8988T (cell line): ENCODE measurements around the gene MEMO1.
"Not testable (repeated sequence)": the region's sequence is repeated elsewhere in the genome, so short reads cannot be mapped to it uniquely, and the experiment has no call there.

Experiments used
- DNase-seq: peaks from one replicate; pipeline ENCODE4 v3.0.0; 2011

Gene MEMO1

DNA sequence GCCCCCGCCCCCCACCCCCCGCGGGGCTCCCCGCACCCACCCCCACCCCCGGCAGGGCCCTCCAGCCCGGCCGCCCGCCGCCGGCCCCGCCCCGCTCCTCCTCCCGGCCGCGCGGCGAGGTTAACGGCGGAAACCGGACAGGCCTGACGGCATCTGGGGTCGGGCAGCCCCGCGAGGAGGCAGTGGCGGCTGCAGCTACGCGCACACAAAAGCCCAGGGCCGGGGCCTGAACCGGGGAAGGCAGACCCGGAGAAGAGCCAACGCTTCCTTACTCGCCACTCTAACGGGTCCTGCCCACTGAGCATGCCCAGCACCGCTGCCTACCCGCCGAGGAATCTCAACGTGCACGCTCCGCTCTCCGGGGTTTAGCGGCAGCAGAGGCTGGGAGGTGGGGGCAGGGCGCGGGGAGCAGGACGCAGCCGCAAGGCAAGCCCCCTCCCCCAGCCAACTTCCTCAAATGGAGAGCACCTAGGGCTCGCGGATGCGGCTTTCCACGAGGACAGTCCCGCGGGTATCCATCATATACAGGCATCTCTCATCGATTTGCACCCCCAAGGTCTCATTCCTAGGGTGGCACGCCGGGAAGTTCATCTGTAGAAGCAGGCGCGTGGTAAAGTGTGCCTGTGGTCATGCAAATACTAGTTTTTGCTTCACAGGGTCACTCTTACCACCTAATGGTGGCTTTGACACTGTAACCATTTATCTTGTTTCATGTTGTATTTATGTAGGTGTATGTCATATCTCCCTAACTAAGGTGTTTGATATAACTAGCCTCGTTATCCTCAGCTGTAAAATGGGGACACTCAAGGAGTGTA, at the start of gene MEMO1:
Gene MEMO1, minus strand, starts transcription at position 339 of the 815 bp plus-strand sequence. CDS start 761 bp downstream, outside the sequence.
- peak; percentile 88 for DNase-seq

DNA sequence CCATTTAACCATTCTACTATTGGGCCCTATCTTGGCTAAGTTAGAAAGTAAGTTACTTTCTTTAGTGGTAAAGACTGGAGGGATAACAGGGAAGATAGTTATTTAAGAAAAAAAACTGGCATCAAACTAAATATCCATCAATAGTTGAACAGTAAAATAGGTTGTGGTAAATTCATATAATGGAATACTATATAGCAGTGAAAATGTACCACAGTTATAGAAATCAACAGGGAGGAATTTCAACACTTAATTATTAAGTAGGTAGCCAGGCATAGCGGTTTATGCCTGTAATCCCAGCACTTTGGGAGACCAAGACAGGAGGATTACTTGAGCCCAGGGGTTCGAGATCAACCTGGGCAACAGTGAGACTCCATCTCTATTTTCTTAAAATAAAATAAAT, 49.5 kb upstream of the MEMO1 start:
- no peak for DNase-seq

DNA sequence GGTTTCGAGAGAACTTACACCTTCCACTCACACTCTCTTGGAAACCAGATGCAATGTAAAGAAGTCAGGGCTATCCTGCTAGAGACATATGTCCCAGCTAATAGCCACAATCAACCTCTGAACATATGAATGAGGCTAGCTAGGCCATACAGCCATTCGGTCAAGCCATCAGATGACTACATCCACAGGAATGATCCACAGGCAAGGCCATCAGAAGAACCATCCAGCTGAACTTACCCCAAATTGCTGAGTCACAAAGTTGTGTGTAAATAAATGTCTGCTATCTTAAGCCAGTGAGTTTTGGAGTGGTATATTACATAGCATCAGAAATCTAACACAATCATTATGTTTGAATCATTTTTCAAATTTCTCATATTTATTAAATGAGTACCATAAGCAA, 47.3 kb upstream of the MEMO1 start:
- no peak for DNase-seq

DNA sequence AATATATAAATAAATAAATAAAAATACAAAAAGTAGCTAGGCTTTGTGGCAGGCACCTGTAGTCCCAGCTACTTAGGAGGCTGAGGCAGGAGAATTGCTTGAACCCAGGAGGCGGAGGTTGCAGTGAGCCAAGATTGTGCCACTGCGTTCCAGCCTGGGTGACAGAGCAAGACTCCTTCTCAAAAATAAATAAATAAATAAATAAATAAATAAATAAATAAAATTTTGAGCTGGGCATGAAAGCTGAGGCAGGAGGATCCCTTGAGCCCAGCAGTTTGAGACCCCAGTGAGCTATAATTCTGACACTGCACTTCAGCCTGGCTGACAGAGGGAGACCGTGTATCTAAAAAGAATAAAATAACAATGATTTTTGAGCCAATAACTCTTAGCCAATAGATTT, 43.8 kb upstream of the MEMO1 start:
- DNase-seq: not testable (repeated sequence)

DNA sequence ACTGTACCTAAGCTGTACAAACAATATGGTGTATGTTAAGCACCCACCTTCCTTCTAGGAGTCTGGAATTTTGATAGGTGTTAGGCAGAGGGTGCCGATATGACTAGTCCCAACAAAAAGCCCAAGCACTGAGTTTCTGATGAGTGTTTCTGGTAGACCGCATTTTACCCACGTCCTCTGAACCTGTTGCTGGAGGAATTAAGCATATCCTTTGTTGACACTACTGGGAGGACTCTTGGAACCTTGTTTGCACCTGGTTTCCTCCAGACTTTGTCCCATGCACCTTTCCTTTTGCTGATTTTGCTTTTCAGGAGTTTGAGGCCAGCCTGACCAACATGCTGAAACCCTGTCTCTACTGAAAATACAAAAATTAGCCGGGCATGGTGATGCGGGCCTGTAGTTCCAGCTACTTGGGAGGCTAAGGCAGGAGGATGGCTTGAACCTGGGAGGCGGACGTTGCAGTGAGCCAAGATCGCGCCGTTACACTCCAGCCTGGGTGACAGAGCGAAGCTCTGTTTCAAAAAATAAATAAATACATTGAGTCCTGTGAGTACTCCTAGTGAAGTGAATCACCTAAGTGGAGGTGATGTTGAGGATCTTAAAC, 41.1 kb upstream of the MEMO1 start:
- no peak for DNase-seq

DNA sequence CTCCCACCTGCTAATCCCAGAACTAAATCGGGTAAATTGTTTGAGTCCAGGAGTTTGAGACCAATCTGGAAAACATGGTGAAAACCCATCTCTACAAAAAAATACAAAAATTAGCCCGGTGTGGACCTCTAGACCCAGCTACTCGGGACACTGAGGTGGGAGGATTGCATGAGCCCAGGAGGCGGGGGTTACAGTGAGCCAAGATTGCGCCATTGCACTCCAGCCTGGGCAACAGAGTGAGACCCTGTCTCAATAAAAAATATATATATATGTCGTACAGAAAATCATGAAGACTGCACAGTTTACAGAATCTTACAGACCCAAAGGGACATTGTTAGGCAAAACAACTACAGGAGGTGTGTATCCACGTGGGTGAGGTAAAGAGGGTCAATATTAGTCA, 32.8 kb upstream of the MEMO1 start:
- no peak for DNase-seq

DNA sequence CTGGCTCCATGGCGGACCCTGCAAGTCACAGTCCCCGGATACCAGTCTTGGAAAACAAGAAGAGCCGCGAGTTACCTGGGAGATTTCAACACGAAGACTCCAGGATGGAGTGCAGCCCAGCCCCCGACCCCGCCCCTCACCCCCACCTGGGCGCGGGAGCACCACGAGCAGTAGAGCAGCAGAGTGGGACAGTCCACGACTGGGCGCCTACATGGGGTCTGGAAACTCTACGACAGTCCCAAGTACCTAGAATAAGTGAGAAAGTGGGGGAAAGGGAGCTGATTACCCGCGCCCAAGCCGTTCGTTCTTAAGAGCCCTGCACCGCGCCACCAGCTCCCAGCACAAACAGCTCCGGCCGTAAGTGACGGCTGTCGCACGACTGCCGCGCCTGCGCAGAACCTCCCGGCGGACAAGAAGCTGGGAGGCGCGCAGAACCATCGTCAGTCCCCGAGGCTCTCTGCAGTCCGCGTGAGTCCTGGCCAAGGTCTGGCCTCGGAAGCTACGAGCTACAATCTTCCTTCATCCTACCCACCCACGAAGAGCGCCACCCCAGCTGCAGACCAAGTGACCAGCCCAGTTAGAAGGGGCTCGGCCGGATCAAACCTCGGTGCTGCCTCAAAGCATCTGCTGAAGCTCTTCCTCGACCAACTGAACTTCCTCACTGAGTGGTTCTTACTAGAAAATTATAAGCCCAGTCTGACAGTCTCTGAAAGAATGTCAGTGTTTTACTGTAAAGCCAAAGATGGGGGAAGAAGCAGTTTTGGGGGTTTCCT, 28.8 kb upstream of the MEMO1 start, which contains the start of gene DPY30:
Gene DPY30, minus strand, starts transcription at position 359 of the 773 bp plus-strand sequence. Its CDS starts 349 bp downstream, at position 10.
- DNase-seq: peak; percentile 59

DNA sequence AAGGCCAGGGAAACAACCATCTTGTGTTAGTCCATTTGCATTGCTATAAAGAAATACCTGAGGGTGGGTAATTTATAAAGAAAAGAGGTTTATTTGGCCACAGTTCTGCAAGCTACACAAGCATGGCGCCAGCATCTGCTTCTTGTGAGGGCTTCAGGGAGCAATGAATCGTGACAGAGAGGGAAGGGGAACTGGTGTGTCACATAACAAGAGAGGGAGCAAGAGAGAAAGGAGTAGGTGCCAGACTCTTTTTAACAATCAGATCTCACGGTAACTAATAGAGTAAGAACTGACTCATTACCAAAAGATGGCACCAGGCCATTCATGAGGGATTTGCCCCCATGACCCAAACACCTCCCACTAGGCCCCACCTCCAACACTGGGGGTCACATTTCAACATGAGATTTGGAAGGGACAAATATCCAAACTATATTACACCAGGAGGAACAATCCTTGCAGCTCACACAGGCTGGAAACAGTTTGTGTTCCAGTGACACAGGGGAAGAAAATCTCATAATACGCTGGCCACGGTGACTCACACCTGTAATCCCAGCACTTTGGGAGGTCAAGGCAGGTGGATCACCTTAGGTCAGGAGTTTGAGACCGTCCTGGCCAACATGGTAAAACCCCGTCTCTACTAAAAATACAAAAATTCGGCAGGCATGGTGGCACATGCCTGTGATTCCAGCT, 23.5 kb upstream of the MEMO1 start:
- DNase-seq: not testable (repeated sequence)

DNA sequence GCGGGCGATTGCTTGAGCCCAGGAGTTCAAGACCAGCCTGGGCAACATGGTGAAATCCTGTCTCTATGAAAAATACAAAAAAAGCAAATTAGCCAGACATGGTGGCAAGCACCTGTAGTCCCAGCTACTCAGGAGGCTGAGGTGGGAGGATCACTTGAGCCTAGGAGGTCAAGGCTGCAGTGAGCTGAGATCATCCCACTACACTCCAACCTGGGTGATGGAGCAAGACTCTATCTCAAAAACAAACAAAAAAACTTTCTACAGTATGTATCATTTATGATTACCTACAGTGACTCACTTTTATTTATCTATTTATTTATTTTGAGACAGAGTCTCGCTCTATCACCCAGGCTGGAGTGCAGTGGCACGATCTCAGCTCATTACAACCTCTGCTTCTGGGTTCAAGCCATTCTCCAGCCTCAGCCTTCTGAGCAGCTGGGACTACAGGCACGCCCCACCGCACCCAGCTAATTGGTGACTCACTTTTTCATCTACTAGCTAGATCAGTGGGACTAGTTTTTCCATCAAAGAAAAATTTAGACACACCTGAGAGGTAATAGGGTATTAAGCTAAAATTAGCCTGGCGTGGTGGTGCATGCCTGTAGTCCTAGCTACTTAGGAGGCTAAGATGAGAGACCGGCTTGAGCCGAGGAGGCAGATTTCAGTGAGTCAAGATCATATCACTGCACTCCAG, 8.1 kb upstream of the MEMO1 start:
- not testable (repeated sequence) for DNase-seq

DNA sequence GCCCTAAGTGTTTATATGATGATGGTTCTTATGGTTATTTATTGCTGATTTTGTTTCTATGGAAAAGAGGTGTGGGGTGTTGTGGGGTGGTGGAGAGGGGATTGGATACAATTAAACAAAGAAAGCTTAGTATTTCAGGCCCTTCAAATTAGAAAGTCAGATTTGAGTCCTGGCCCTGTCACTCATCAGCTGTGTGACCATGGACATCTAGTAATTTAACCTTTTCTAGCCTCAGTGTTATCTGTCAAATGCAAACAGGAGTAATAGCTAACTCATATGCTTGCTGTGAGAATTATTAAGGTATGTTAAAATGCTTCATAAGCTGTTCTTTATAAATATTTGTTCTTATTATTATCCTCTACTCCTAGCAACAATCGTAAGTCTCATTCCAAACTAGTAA, 2.1 kb upstream of the MEMO1 start:
- no peak for DNase-seq

DNA sequence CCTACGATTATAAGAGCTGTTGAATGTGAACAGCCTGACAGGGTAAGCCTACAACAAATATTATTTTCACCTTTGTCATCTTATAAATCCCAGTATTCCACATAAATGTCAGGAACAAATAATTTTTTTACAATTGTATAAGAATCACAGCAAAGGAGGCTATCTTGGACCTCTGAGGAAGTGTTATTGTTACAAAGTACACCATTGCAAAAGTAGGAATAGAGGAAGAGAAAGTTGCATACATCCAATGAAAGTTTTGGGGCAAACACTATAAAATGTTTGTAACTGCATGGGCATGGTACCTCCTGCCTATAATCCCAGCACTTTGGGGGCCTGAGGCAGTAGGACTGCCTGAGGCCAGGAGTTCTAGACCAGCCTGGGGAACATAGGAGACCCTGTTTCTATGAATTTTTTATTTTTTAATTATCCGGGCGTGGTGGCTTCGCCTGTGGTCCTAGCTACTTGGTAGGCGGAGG, 715 bp upstream of the MEMO1 start:
- DNase-seq: no peak

DNA sequence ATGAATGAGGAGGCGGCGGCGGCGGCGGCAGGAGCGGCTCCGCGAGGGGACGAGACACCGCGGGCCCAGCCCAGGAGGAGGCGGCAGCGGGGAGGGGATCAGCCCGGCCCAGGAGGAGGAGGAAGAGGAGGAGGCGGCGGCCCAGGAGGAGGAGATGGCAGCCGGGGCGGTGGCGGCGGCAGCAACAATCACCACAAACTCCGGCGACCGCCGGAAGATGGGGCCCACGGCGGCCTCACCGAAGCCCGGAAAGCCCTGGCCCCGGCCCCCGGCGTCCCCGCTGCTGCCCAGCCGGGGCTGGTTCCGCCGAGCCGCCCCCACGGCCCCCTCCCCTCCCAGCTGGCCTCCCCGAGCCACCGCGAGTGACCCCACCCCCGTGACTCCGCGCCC, 533 bp downstream of the MEMO1 start:
- not testable (repeated sequence) for DNase-seq

DNA sequence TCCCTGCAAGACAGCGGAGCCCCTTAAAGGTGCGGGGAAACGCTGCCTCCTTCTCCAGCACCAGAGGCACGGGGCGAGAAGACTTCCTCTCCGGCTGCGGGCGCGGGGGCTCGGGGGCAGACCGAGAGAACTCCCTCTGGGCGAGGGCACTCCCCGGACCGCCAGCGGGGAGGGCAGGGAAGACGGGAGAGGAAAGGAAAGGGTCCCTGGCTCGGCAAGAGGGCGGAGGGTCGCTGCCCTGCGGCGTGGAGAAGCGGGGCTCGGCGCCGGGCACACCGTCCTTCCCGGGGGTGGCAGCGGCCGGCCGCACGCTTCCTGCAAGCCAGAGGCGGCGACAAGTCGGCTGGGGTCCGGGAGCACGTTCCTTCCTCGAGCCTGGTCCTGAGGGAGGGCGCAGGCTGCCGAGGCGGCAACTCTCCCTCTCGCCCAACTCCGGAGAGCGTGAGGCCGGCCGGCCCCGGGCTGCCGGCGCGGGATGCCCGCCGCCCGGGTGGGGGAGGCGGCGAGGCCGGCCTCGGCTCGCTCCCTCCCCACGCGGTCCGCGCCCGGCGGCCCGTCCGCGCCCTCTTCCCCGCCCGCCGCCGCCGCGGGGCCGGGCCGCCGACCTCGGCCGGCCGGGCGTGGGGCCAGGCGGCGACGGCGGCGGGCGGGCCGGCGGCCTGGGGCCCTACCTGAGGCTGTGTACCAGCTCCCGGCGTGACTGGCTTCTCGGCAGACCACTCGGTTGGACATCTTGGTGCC, 1.1 kb downstream of the MEMO1 start:
- DNase-seq: peak; percentile 28

DNA sequence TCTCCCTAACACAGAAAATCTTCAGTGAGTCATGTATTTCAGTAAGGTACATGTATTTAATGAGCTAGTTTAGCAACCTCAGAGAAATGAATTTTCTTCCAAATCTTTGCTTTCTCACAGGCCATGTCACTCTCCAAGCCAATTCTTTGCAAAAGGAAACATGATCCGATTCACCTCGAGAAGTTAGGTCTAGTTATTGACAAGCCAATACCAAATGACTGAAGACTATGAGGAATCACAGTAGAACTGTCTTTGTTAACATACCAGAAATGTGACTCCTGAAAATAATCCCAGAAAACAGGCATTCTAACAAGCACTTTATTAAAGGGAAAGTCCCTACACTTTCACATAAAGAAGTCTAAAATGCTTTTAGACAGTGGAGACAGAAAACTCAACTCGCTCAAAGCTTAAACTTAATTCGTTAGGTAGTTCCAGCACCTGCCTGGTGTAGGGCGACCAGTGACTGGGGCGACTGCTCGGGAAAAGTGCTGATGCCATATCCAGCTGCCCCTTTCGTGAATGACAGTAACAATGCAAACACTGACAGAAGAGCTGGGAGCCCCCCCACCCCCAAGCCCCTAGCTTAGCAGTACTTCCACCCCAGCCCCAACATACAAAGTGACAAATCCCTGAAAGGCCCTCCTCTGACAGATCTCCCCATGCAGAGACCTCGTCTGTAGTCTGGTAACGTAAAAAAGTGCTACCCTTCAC, 1.8 kb downstream of the MEMO1 start:
- no peak for DNase-seq

DNA sequence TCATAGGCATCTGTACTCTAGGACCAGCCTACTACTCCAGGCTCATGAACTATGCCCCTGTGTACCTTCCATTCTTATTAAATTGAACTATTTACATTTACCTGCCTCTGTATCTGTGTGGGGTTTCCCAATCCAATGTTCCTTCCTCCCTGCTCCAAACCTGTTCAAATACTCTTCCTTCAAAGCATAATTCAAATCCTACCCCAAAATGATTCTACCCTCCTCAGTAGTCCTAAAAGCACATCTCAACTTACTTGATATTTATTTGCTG, 3.8 kb downstream of the MEMO1 start:
- DNase-seq: no peak

DNA sequence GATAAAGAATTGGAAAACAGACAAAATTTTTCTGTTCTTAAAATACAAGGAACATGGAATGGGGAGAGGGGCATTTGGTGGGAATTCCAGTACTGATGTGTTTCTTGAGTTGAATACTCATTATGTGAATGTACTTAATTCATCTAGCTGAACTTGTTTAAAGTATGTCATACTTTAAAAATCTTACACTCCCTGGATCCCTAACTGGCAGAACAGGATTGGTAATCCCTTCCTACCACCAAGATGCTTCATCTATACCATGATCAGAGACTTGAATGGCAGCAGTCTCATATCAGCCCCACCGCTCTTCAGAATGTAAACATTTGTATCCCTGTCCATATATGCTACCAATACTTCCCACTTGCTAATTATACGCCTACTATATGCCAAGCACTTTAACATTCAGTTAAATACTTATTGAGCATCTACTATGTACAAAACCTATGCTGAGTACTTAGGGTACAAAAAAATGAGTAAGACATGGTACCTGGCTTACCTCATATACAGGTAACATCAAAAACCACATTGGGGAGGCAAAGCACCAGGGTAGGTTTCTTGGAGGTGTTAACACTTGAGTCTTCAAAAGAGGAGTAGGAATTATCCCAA, 5.3 kb downstream of the MEMO1 start:
- DNase-seq: no peak

DNA sequence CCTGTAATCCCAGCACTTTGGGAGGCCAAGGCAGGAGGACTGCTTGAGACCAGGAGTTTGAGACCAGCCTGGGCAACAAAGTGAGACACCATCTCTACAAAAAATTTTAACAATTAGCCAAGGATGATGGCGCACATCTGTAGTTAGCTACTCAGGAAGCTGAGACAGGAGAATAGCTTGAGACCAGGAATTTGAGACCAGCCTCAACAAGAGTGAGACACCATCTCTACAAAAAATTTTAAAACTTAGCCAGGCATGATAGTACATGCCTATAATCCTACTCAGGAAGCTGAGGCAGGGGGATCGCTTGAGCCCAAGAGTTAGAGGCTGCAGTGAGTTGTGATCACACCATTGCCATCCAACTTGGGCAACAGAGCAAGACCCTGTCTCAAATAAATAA, 7.0 kb downstream of the MEMO1 start:
- DNase-seq: no peak

DNA sequence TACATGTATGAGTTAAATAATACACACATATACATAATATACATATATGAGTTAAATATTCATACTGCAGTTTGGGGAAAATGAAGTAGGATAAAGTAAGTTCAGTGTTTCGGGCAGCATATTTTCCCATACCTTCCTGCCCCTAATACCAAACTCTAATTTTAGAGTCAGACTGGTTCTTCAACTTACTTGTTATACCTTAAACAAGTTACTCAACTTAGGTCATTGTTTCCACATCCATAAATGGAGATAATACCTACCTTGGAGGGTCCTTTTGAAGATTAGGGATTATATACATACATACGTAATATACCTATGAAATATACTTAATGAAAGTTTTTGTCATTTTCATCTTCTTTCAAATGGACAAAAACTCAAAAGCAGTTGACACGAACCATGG, 8.4 kb downstream of the MEMO1 start:
- DNase-seq: no peak

DNA sequence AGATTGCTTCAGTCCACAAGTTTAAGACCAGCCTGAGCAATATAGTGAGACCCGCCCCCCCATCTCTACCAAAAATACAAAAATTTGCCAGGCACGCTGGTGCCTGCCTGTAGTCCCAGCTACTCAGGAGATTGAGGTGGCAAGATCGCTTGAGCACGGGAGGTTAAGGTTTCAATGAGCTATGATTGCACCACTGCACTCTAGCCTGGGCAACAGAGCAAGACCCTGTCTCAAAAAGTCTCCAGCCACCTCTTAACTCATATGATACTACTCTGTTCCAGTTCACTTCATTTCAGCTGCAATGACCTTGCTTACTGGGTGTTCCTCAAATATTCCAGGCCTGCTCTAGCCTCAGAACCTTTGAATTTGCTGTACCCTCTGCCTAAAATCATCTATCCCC, 11.4 kb downstream of the MEMO1 start:
- DNase-seq: no peak

DNA sequence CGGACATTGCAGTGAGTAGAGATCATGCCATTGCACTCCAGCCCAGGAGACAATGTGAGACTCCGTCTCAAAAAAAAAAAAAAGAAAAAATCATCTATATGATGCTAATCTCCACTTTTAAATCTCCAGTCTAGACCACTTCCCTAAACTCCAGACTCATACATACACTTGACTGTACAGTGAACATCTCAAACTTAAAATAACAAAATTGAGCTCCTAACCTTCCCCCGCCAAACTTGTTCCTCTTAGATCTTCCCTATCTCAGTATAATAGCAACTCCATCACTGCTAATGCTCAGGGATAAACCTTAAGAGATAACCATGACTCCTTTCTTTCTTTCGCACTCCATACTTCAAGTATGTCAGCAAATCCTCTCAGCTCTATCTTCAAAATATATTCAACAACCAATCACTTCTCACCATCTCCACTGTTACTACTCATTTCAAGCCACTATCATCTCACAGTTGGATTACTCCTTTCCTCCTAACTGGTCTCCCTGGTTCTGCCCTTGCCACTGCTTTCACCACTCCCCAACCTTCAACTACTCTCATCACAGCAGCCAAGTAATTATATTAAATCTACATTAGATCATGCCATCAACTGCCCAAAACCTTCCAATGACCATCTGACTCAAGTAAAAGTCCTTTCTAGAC, 12.0 kb downstream of the MEMO1 start:
- no peak for DNase-seq
